BLaER1 treated with 17β-estradiol and CSF1 and Interleukin-3, amounts not matched to agents 10 nM and 100 nM (cell line): ENCODE data around the gene BAD.

Source experiments
- H3K27ac ChIP-seq, 11 experiments: shearing (Covaris generic); formaldehyde crosslinking; 2 replicates each; pipeline ENCODE4 v1.8.1; 2022
- H3K27me3 ChIP-seq, 11 experiments: shearing (Covaris generic); formaldehyde crosslinking; 2 replicates each; pipeline ENCODE4 v1.8.1; 2022
- H3K36me3 ChIP-seq, 11 experiments: shearing (Covaris generic); formaldehyde crosslinking; 2 replicates each; pipeline ENCODE4 v1.8.1; 2022
- H3K4me1 ChIP-seq, 10 experiments: shearing (Covaris generic); formaldehyde crosslinking; 2 replicates each; pipeline ENCODE4 v1.8.1; 2022
- H3K4me2 ChIP-seq, 11 experiments: shearing (Covaris generic); formaldehyde crosslinking; 2 replicates each; pipeline ENCODE4 v1.8.1; 2022
- H3K4me3 ChIP-seq, 10 experiments: shearing (Covaris generic); formaldehyde crosslinking; 2 replicates each; pipeline ENCODE4 v1.8.1; 2022
- H3K9ac ChIP-seq, 11 experiments: shearing (Covaris generic); formaldehyde crosslinking; 2 replicates each; pipeline ENCODE4 v1.8.1; 2022
- H3K9me3 ChIP-seq, 11 experiments: shearing (Covaris generic); formaldehyde crosslinking; replicated peaks in 1 of 11; 2 replicates each; pipeline ENCODE4 v1.8.1; 2022
- H4K20me1 ChIP-seq, 11 experiments: shearing (Covaris generic); formaldehyde crosslinking; 2 replicates each; pipeline ENCODE4 v1.8.1; 2022
- Cebpa-rat ChIP-seq, 11 experiments: shearing (Covaris generic); IDR thresholded peaks; 2 replicates each; pipeline ENCODE4 v1.8.1; 2022

BAD gene

GRCh38 chr11:64224891-64225607, 59.4 kb downstream of the BAD start:
- H3K27me3 ChIP-seq, result no peaks in the 10 kb centered on the region
- H3K4me2 ChIP-seq, result peak overlapping the region; percentile 94 to 100 (median 98)
- no peaks in the 10 kb centered on the region for H3K9me3 ChIP-seq
- peak overlapping the region; percentile 32 to 95 (median 87); a peak in 21 of 22 replicates for H3K27ac ChIP-seq
- H3K36me3 ChIP-seq, result peaks cover 44 to 59% (median 48%) of the 10 kb centered on the region in 11 experiments
- peaks cover 8 to 68% (median 46%) of the 10 kb centered on the region in 11 experiments; a peak in 21 of 22 replicates for H4K20me1 ChIP-seq
- no peak for TF ChIP-seq Cebpa-rat (IDR thresholded peaks at IDR 0.05)
- peak overlapping the region; percentile 75 to 91 (median 83) for H3K9ac ChIP-seq
- peaks cover 67 to 91% (median 73%) of the 10 kb centered on the region in 10 experiments for H3K4me1 ChIP-seq
- peak overlapping the region; percentile 62 to 79 (median 72) for H3K4me3 ChIP-seq

GRCh38 chr11:64224151-64224890, 60.1 kb downstream of the BAD start:
- peak overlapping the region in 9 of 11 experiments; percentile 15 to 95 (median 90); a peak in 14 of 22 replicates for H3K27ac ChIP-seq
- H3K4me3 ChIP-seq, result peak overlapping the region in 9 of 10 experiments; percentile 62 to 79 (median 74); a peak in 11 of 20 replicates
- no peaks in the 10 kb centered on the region for H3K9me3 ChIP-seq
- H3K4me1 ChIP-seq, result peaks cover 60 to 91% (median 68%) of the 10 kb centered on the region in 10 experiments
- H3K4me2 ChIP-seq, result peak overlapping the region; percentile 94 to 100 (median 98)
- no peak for TF ChIP-seq Cebpa-rat (IDR thresholded peaks at IDR 0.05)
- H3K27me3 ChIP-seq, result no peaks in the 10 kb centered on the region
- H4K20me1 ChIP-seq, result peaks cover 10 to 68% (median 53%) of the 10 kb centered on the region in 11 experiments; a peak in 21 of 22 replicates
- H3K9ac ChIP-seq, result peak overlapping the region; percentile 6 to 91 (median 83); a peak in 19 of 22 replicates
- peaks cover 51 to 64% (median 56%) of the 10 kb centered on the region in 11 experiments for H3K36me3 ChIP-seq

- Histone ChIP-seq H3K4me2 (peak overlapping the region in 9 of 11 experiments; percentile 6 to 100 (median 23); a peak in 12 of 22 replicates), H3K9ac (peak overlapping the region in 9 of 11 experiments; percentile 23 to 90 (median 75); a peak in 12 of 22 replicates), H3K36me3 (peaks cover 63 to 72% (median 67%) of the 10 kb centered on the region in 11 experiments), H3K4me3 (no peak overlapping the region), H4K20me1 (peaks cover 12 to 76% (median 64%) of the 10 kb centered on the region in 11 experiments; a peak in 21 of 22 replicates), H3K27ac (peak overlapping the region in 6 of 11 experiments; percentile 6 to 95 (median 32); a peak in 8 of 22 replicates), H3K9me3 (no peaks in the 10 kb centered on the region), H3K4me1 (peaks cover 48 to 91% (median 65%) of the 10 kb centered on the region in 10 experiments), H3K27me3 (no peaks in the 10 kb centered on the region)
- no peak for TF ChIP-seq Cebpa-rat (IDR thresholded peaks at IDR 0.05)
Measured at GRCh38 chr11:64223001-64223651, 61.3 kb downstream of the BAD start.

GRCh38 chr11:64222651-64223000, 61.8 kb downstream of the BAD start:
- H3K36me3 ChIP-seq, result peaks cover 68 to 77% (median 72%) of the 10 kb centered on the region in 11 experiments
- H3K9me3 ChIP-seq, result no peaks in the 10 kb centered on the region
- H3K27ac ChIP-seq, result peak overlapping the region in 2 of 11 experiments; percentile 11 to 15; a peak in 1 of 22 replicates
- H3K4me2 ChIP-seq, result peak overlapping the region in 6 of 11 experiments; percentile 6 to 100 (median 24); a peak in 8 of 22 replicates
- H4K20me1 ChIP-seq, result peaks cover 12 to 81% (median 68%) of the 10 kb centered on the region in 11 experiments; a peak in 21 of 22 replicates
- peaks cover 46 to 91% (median 62%) of the 10 kb centered on the region in 10 experiments for H3K4me1 ChIP-seq
- peak overlapping the region in 5 of 11 experiments; percentile 11 to 90 (median 30); a peak in 3 of 22 replicates for H3K9ac ChIP-seq
- no peak for TF ChIP-seq Cebpa-rat (IDR thresholded peaks at IDR 0.05)
- H3K4me3 ChIP-seq, result no peak overlapping the region
- no peaks in the 10 kb centered on the region for H3K27me3 ChIP-seq

GRCh38 chr11:64220798-64221197, 63.7 kb downstream of the BAD start:
- no peak for TF ChIP-seq Cebpa-rat (IDR thresholded peaks at IDR 0.05)
- Histone ChIP-seq H3K4me3 (no peak overlapping the region), H3K27me3 (no peaks in the 10 kb centered on the region), H3K27ac (peak overlapping the region in 3 of 11 experiments; percentile 18 to 32 (median 29); a peak in 1 of 22 replicates), H3K4me2 (peak overlapping the region in 3 of 11 experiments; percentile 14 to 21 (median 15); a peak in 2 of 22 replicates), H3K4me1 (peaks cover 52 to 99% (median 65%) of the 10 kb centered on the region in 10 experiments), H3K9me3 (no peaks in the 10 kb centered on the region), H3K36me3 (peaks cover 81 to 92% (median 85%) of the 10 kb centered on the region in 11 experiments), H3K9ac (peak overlapping the region in 5 of 11 experiments; percentile 13 to 47 (median 30); a peak in 5 of 22 replicates), H4K20me1 (peaks cover 12 to 97% (median 71%) of the 10 kb centered on the region in 11 experiments; a peak in 21 of 22 replicates)

GRCh38 chr11:64220271-64220670, 64.2 kb downstream of the BAD start:
- H3K27ac ChIP-seq, result peak overlapping the region in 2 of 11 experiments; percentile 10 to 18; a peak in 1 of 22 replicates
- H3K4me1 ChIP-seq, result peaks cover 52 to 99% (median 65%) of the 10 kb centered on the region in 10 experiments
- H3K9ac ChIP-seq, result peak overlapping the region in 5 of 11 experiments; percentile 3 to 47 (median 39); a peak in 6 of 22 replicates
- H3K4me2 ChIP-seq, result peak overlapping the region in 3 of 11 experiments; percentile 14 to 19 (median 15); a peak in 2 of 22 replicates
- H3K36me3 ChIP-seq, result peaks cover 83 to 94% (median 89%) of the 10 kb centered on the region in 11 experiments
- no peak for TF ChIP-seq Cebpa-rat (IDR thresholded peaks at IDR 0.05)
- H3K9me3 ChIP-seq, result no peaks in the 10 kb centered on the region
- no peak overlapping the region for H3K4me3 ChIP-seq
- H3K27me3 ChIP-seq, result no peaks in the 10 kb centered on the region
- H4K20me1 ChIP-seq, result peaks cover 10 to 97% (median 71%) of the 10 kb centered on the region in 11 experiments; a peak in 21 of 22 replicates
